Daoy (cell line): ENCODE results near the gene USH1G. TPM values are rescaled to one million over a fixed set of nuclear protein-coding genes. Genes with fewer than 3 reads are reported as not detected.
"Not testable (repeated sequence)": the region's sequence is repeated elsewhere in the genome, so short reads cannot be mapped to it uniquely, and the experiment has no call there.

Source experiments
- DNase-seq: peaks from one replicate; pipeline ENCODE4 v3.0.0-alpha.2; 2015; ENCODE audit warnings: low read depth
- total RNA-seq: library from RNA; depleted of rRNA; stranded (reverse); fragments of >200 nt; shearing (Covaris generic); gene quantifications from 2 replicates; pipeline ENCODE4 v1.2.3, GENCODE V29; 2014

The USH1G gene
- total RNA-seq, 1 experiment from 2014 or later, result not detected

DNA sequence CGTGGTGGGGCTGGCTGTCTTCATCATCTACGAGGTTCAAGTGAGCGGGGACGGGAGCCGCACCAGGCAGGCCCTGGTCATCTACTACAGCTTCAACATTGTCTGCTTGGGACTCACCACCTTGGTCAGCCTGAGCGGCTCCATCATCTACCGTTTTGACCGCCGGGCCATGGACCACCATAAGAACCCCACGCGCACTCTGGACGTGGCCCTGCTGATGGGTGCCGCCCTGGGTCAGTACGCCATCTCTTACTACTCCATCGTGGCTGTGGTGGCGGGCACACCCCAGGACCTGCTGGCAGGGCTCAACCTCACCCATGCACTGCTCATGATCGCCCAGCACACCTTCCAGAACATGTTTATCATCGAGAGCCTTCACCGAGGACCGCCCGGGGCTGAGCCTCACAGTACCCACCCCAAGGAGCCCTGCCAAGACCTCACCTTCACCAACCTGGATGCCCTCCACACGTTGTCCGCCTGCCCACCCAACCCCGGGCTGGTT is 7.5 kb upstream of the USH1G start:
- DNase-seq, result no peak

DNA sequence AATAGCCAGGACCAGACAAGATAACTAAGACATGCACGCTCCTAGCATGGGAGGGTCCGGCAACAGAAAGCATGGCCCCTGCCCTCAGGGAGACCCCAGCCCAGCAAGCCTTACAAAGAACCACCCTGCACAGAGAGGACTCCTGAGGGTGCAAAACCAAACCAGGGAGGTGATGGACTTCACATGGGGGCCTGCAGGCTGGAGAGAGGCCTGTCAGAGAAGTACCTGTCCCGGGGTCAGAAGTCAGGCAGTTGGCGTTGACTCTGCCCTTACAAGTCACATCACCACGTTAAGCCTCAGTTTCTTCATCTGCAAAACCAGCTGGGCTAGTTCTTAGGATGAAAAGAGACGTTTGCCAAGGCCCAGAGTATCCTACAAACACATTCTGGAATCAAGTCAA is 5.7 kb upstream of the USH1G start:
- DNase-seq, result no peak

DNA sequence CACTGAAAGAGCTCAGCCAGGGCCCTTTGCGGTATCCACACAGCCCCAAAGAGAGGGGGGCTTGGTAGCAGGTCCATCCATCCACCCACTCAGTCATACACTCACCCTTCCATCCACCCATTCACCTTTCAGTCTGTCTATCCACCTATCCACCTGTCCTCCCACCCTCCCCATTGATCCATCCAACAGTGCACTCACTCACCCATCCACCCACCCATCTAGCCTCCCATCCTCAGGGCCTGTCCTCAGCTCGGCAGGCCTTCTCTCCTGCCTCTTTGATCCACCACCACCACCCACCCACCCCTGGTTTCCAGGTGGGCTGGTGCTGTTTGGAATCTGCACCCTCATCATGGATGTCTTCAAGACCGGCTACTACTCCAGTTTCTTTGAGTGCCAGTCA is 2.2 kb upstream of the USH1G start:
- DNase-seq, result no peak

DNA sequence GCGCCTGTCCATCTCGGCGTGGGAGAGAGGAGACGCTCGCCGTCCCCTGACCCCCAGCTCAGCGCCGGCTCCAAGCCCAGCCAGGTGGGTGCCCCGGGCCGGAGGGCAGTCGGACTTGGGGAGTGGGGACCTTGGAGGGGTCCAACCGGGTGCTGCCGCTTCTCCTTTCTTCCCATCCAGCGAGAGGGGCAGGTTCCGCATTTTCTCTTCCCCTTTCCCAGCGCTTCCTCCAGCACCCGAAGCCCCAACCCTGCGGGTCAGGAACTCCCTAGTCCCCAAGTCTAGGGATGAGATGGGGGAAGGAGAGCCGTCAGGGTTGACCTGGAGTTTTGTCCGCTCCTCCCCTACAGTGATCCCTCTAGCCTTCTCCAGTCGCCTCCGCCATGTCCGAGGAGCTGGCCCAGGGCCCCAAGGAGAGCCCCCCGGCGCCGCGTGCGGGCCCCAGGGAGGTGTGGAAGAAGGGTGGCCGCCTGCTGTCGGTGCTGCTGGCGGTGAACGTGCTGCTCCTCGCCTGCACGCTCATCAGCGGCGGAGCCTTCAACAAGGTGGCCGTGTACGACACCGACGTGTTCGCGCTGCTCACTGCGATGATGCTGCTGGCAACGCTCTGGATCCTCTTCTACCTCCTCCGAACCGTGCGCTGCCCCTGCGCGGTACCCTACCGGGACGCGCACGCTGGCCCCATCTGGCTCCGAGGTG is 1.3 kb upstream of the USH1G start, which contains the start of gene OTOP2:
Gene OTOP2 (plus strand): TSS at position 24 of the 699 bp plus-strand sequence. CDS start 360 bp downstream, at position 384.
- DNase-seq, result no peak

DNA sequence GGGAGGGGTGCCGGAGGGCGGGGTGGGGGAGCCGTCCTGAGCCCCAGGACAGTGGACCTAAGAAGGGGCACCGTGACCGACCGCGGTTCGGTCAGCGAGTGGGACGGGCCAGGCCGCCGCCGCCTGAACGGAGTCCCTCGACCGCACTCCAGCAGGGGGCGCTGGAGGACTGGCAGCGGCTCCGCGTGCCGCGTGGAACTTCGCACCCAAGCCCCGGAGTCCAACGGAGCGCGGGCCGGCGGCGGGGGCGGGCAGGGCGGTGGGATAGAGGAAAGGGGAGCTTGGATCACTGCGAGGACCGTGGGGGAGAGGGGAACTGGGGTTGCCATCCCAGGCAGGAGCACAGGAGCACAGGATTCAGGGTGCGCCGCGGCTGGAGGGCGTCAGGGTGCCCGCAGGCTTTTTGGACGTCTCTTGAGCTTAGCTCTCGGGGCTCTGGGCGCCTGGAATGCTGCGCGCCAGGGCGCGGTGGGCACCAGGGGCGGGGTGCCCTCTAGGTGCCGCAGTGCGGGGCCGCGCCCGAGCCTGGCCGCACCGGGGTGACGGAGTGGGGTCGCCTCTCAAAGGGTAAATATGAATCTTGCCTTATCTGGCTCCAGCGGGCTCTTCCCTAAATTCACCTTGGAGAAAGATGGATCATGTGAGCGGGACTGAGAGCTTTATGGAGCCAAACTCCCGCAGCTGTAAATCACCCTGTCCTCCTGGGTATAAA is 639 bp upstream of the USH1G start:
- DNase-seq, result peak; percentile 66

DNA sequence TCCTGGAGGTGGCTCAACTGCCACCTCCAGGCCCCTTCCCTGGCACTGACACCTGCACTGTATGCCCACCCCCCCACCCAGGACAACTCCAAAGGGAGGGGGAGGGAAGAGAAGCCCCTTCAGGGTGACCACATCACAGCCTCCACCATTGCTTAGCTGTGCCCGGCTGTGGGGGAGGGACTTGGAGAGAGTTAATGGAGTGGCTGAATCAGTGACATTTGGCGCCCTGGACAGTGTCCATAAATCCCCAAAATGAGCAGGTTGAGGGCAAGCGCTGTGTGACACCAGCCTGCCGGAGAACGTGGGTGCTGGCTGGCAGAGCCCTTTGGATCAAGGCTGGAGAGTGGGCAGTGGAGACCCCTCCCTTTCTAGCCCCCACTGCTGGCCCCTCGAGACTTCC is 883 bp downstream of the USH1G start:
- DNase-seq, result no peak

DNA sequence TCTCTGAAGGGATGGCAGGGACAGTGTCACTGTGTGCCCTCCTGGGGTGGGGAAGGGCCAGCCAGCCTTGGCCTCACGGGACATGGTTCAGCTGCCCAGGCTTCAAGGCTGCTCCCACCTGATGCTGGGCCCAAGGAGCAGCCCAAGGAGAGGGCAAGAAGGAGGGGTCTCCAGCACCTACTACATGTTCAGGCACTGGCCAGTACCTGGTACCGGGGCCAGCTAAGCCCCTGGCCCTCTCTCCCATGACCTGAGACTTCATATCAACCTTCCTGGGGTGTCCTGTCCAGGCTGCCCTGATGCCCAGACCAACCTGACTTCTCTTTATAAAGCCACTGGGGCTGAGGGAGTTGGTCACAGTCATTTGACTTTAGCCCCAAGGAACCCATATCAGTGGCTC is 1.3 kb downstream of the USH1G start:
- DNase-seq, result no peak

DNA sequence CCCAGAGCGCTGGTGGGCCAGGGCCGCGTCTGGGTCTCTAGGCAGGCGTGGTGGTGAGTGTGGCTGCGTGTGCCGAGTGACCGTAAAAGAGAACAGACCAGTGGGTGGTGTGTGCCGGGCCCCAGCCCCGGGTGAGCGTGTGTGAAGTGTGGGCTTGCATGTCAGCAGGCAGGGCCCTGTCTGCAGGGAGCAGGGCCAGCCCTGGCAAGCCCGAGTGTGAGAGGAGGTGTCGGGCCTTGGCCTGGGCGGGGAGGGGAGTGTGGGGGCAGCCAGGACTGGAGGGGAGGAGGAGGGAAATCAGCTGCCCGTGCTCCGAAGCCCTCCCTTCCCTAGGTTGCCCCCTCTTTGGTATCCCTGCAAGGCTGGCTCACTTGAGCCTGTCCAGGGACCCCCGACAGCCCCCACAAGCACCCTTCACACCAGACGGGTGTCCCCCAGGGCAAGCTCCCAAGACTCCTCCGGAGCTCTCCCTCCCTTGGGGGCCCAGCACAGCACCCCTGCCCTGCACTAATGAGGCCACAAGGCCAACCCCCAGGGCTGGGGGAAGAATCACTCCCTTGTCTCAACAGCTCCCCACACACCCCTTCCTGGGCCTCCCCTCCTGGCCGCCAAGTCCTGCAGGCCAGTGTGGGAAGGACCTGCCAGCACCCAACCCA is 1.9 kb downstream of the USH1G start:
- no peak for DNase-seq

DNA sequence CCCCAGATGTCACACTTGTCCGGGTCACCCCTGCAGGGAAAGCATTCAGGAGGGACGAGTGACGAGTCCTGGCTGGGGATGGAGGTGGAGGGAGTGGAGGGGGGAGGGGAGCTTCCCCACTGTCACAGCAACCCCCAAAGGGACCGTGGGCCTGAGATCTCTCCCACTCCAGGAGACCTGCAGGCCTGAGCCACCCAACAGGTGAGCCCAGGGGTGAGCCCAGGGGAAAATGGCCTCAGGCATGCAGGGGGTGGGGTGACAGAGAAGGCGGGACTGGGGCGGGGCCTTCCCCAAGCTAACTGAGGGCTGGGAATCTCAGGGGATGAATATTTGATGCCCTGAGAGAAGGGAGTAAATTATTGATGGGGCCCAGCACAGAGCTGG is 2.4 kb downstream of the USH1G start:
- DNase-seq, result no peak

DNA sequence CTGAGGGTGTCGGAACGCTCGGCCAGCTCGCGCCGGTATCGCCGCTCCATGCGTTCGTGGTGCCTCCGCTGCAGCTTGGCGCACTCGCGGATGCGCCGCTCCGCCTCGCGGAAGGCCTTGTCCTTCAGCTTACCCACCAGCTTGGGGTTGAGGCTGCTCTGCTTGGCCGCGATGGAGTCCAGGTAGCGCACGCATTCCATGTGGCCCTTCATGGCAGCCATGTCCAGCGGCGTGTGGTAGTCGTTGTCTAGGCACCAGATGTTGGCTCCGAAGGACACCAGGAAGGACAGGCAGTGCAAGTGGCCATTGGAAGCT is 2.8 kb downstream of the USH1G start:
- DNase-seq, result no peak

DNA sequence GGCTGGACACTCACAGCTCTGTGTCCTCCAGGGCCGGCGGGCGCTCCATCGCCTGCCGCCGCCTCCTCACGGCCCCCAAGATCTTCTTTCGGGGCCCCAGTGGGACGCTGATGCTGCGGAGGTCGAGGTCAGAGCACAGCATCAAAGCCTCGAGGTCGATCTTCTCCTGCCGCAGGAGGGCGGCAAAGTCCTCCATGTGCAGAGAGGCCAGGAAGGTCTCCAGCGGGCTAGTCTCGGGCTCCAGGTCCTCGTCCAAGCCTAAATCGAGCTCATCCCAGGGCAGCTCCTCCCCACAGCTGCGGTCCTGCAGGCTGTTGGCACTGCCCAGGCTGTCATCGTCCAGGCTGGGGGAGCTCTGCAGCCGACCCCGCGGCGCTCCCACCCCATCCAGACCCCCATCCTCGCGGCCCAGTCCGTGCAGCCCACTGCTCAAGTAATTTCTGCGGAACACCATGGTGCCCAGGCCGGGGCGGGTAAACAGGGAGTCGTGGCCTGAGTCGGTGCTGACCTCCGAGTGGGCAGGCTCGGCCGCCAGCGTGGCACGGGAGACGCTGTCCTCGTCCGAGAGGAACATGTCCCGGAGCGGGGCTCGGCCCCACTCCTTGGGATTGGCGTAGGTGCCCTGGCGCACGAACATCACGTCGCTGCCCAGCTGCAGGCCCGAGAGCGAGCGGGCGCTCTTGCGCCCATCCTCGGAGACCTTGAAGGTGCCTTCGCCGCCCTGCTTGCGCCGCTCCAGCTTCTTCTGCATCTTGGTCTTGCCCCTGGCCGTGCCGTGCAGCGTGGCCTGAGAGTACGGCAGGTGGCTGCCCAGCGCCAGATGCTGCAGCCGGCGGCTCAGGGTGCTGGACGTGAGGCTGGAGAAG is 3.4 kb downstream of the USH1G start:
- peak; percentile 56 for DNase-seq

DNA sequence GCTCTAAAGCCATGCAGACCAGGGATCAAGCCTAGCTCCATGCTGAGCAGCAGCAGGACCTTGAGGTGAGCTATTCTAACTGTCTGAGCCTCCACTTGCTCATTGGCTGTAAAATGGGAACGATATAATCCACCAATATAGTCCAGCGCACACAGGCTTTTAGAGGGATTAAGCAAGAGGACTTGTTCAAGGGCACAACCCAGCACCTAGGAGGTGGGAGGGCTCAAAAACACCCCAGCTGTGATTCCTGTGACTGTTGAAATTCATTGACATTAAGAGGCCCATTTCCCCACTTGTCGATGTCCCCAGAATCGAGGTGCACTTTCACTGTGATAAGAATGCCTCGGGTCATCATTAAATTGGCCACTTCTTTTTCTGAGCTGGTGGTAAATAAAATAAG is 4.1 kb downstream of the USH1G start:
- DNase-seq, result no peak

DNA sequence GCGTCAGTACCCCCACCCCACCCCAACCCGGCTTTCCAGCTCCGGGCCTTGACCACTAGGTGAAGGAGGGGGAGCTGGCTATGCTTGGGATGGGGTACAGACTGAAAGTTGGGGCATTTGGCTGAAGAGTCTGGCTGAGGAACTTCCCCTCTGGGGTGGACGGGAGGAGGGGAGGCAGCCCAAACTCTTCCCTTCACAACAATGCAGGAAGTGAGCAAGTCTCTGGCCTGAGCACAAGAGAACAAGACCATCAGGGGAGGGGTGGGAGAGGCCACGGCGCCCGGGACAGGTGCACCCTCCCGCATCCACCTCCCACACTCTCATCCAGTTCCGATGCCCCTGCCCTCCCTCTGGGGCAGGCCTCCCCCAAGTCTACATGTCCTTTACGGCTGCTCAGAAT is 5.6 kb downstream of the USH1G start:
- no peak for DNase-seq

DNA sequence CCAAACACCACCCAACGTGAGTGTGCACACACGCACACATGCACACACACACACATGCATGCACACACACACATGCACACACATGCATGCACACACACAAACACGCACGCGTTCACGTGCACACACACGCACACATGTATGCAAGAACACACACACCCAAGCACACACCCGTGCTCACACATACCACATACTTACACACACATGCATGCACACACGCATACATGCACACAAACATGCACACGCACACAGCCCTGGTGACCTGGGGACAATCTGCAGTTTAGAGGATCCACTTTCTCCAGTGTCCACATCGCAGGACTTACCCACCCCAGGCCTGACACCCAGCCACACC is 6.2 kb downstream of the USH1G start:
- DNase-seq, result no peak

DNA sequence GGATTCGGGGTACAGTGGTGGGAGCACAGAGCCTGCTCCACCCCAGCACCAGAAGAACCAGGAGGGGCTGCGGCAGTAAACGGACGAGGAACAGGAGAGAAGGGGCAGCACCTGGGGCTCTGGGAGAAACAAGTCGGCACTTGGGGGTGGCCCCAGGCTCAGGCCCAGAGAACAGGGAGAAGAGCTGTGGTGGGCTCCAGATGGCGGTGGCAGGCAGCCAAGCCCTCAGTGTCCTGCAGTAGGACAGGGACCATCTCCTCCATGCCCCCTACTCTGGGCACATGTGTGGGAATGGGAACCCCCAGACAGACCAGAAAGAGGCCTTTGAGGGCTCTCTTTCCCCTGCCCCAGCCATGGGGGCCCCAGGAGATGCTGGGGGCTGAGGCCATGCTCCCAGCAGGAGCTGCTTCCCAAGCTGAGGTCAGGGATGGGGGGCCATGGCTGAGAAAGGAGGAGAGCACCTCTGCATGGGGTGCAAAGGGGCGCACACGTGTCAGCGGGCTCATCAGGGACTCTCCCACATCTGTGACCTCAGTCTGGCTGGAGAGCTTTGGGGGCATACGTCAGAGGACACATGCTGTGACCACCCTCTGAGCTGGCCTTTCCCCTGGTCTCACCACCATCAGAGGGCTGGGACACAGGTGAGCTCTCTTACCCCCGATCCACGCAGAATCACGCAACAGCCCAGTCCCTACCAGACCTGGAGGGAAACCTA is 6.8 kb downstream of the USH1G start:
- DNase-seq, result no peak

DNA sequence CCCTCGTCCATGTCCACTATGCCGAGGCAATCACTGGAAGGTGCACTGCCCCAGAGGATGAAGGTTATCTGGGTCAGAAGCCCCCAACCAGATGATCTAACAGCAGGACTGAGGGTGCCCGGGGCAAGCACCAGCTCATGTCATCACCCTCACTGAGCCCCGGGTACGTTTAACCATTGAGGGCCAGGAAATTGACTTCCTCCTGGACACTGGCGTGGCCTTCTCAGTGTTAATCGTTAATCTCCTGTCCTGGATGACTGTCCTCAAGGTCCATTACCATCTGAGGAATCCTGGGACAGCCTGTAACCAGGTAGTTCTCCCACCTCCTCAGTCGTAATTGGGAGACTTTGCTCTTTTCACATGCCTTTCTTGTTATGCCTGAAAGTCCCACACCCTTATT is 11.6 kb downstream of the USH1G start:
- DNase-seq, result not testable (repeated sequence)

DNA sequence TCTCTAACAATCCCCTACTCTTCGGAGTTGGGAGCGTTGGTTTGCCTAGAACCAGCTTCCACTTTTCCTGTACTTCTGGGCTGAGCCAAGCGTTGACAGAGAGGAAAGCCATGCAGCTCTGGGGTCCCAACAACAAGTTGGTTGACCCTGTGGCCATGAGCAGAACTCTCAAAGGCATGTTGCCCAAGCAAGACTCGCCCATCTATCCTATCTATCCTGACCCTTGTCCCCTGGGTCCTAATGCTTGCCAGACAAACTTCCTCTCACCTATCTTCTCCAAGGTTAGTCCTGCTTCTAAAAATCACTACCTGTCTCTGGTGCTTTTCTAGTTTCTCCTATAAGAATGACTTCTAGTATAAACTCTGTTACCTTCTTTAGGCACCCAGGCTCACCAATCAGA is 14.0 kb downstream of the USH1G start:
- not testable (repeated sequence) for DNase-seq

DNA sequence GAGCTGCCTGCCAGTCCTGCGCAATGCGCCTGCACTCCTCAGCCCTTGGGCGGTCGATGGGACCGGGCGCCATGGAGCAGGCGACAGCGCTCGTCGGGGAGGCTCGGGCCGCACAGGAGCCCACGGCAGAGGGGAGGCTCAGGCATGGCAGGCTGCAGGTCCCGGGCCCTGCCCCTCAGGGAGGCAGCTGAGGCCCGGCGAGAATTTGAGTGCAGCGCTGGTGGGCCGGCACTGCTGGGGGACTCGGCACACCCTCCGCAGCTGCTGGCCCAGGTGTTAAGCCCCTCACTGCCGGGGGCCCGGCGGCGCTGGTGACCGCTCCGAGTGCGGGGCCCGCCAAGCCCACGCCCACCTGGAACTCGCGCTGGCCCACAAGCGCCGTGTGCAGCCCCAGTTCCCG is 16.0 kb downstream of the USH1G start:
- no peak for DNase-seq

DNA sequence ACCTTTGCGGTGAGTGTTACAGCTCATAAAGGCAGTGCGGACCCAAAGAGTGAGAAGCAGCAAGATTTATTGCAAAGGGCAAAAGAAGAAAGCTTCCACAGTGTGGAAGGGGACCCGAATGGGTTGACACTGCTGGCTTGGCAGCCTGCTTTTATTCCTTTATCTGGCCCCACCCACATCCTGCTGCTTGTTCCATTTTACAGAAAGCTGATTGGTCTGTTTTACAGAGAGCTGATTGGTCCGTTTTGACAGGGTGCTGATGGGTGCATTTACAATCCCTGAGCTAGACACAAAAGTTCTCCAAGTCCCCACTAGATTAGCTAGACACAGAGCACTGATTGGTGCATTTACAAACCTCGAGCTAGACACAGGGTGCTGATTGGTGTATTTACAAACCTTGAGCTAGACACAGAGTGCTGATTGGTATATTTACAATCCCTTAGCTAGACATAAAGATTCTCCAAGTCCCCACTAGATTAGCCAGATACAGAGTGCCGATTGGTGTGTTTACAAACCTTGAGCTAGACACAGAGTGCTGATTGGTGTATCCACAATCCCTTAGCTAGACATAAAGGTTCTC is 16.8 kb downstream of the USH1G start:
- not testable (repeated sequence) for DNase-seq

DNA sequence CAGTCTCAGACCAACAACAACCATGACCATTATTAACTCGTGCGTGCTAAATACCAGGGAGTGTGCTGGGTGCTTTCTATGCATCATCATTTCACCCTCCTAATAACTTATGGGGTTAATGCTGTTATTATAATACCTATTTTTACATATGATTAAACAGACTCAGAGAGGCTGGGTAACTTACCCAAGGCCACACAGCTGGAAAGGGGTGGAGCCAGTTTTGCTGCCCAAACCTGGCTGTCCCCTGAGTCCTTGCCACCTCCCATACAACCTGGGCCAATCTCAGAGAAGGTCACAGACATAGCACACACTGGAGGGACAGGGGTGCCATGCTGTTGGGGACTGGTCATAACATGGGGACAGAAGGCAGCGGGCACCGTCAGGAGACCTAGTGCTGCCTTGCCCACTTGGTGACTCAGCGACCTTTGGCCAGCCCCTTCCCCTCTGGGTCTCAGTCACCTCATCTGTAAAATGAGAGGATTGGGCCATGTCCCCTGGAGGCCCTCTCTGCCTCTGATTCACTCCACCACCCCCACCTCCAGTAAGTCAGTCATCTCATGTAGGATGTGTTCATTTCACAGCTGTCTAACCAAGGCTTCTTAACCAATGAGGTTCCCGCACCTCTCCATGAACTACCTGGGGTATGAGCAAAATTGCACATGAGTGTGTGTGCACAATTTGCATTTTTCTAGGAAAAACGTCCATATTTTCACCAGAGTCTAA is 18.2 kb downstream of the USH1G start:
- DNase-seq, result no peak
